Astrocyte of the spinal cord (primary cell): ENCODE results near the gene CD99L2.

Source experiments
- DNase-seq: peaks from one replicate; pipeline ENCODE4 v3.0.0; 2011; ENCODE audit warnings: low read depth, low spot score
- H3K4me3 ChIP-seq: 2 replicates; pipeline ENCODE4 v1.5.1; 2011; ENCODE audit warnings: low read depth, mild to moderate bottlenecking, low read length, moderate library complexity
- CTCF ChIP-seq: IDR thresholded peaks from 2 replicates; pipeline ENCODE4 v1.5.1; 2012; ENCODE audit warnings: low read depth, mild to moderate bottlenecking, low read length, inconsistent platforms
- in situ Hi-C: cut with HindIII; loops from 2 replicates; pipeline ENCODE4 v1.10.0; 2017; ENCODE audit warnings: low sequenced_read_pairs

The CD99L2 gene

GRCh38 chrX:150779385-150779784, 119.1 kb downstream of the CD99L2 start:
- DNase-seq, result no peak
- in situ Hi-C loops, result no loop called here
- TF ChIP-seq CTCF, result no peak
- no peak overlapping the region for H3K4me3 ChIP-seq

DNA sequence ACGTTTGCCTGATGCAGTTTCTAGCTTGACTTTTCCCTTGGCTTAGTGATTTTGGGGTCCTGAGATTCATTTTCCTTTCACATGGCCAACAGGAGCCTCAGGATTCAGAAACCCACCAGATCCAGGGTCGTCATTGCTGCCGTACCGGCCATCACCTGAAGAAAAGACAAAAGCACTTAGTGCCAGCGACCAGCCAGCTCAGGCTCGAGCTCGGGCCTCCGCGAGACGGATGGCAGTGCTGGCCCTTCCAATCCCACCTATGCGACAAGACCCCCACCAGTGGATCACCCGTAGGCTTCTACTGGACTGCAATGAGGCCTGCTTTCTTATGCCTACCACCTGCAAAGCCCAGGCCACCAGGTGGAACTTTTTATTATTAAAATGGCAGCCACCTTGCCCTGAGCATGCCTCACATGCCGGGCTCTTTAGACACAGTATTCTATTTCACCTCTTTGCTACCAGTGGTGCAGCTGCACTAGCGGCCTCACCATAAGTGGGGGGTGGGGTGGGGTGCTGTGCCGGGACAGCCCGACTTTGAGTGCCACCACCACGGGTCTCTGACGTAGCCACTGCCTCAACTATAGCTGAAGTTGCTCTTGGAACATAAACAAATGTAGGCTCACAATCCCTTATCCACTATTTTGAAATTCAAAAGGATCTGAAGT, 121.0 kb downstream of the CD99L2 start:
- in situ Hi-C loops, result no loop called here
- no peak for DNase-seq
- H3K4me3 ChIP-seq, result no peak overlapping the region
- no peak for TF ChIP-seq CTCF

DNA sequence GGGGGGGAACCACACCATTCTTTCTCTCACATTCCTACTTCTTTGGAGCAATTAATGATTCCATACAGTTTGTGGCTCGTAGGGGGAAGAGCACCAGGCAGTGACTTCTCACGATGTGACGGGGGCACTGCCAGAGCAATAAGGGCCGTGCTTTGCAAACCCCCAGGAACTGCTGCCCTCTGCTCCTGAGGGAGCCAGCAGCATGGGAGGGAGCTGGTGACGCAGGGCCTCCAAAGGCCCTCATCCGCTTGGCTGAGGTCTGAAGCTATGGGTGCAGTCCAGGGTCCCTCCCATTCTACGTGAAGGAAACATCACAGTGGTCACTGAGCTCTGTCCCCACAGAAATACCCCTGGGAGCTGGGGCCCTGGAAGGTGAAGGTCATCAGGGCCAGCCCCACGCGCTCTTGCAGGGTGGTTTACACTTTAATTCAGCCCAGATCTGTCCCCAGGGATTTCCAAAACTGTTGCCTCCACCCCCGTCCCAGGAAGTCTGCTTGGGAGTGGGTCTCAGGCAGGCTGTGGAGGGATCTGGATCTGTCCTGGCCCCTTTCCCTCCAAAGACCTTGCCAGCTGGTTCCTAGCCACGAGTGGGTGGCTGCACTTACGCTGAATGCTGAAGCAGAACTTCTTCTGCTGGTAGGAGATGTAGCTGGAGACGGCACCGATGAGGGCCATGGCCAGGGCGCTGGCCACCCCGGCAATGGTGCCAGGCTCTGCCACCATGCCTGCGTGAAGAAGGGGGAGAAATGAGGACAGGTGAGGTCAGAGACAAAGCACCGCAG, 122.7 kb downstream of the CD99L2 start:
- no peak overlapping the region for H3K4me3 ChIP-seq
- TF ChIP-seq CTCF, result no peak
- in situ Hi-C loops, result no loop called here
- no peak for DNase-seq

GRCh38 chrX:150774798-150775568, 123.5 kb downstream of the CD99L2 start:
- H3K4me3 ChIP-seq, result no peak overlapping the region
- in situ Hi-C loops, result loop anchor here (25.0 kb wide), 1 partner anchor 312 kb away; no protein-coding TSS in a partner anchor
- DNase-seq, result no peak
- TF ChIP-seq CTCF, result no peak

DNA sequence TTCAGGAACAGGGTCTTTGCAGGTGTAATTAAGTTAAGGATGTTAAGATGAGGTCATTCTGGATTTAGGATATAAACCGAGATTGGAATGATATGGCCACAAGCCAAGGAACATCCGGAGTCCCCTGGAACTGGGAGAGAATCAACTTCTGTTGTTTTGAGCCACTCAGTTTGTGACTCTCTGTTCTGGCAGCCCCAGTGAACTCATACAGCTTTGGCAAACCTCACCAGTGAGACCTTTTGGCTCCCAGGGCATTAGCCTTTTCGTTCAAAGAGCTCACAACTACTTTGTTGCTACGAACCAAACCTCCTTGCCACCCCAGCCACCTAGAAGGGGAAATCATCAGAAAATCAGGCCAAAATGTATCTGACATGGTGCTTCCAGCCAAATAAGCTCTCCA, 124.8 kb downstream of the CD99L2 start:
- in situ Hi-C loops, result loop anchor here (25.0 kb wide), 1 partner anchor 314 kb away; no protein-coding TSS in a partner anchor
- H3K4me3 ChIP-seq, result no peak overlapping the region
- no peak for DNase-seq
- TF ChIP-seq CTCF, result no peak

DNA sequence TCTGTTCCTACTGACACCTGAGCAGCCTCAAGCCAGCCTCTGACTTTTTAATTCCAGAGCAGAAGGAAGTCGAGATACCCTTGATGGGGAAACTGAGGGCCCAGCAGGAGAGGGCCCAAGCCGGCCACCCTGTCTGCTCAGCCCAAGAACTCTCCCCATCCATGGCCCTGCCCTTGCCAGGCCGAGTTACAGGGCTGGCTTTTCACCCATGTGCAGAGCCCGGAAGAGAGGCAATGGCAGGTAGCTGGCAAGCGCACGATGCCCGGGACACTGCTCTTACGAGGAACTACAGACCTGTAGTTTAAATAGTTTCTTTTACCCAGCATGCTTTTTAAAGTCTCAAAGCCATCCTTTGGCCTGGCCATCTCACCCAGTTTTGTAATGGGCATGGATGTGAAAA, 125.4 kb downstream of the CD99L2 start:
- DNase-seq, result no peak
- TF ChIP-seq CTCF, result no peak
- in situ Hi-C loops, result loop anchor here (25.0 kb wide), 1 partner anchor 314 kb away; no protein-coding TSS in a partner anchor
- H3K4me3 ChIP-seq, result no peak overlapping the region
